Endothelial cell (in vitro differentiated cells): ENCODE results near the gene VPS13D. TPM values are rescaled to one million over a fixed set of nuclear protein-coding genes. Genes with fewer than 3 reads are reported as not detected.

Source experiments
- DNase-seq: peaks from one replicate; pipeline ENCODE4 v3.0.0; 2021; ENCODE audit warnings: low spot score
- H3K27ac Mint-ChIP-seq: one replicate; pipeline ENCODE4 v1.8.0; 2021; ENCODE audit warnings: mixed read lengths, inconsistent platforms; ENCODE audit not compliant: unreplicated experiment
- H3K27me3 Mint-ChIP-seq: one replicate; pipeline ENCODE4 v1.8.0; 2021; ENCODE audit warnings: mild to moderate bottlenecking, moderate library complexity, mixed read lengths, inconsistent platforms; ENCODE audit not compliant: unreplicated experiment
- H3K36me3 Mint-ChIP-seq: one replicate; pipeline ENCODE4 v1.8.0; 2021; ENCODE audit warnings: mild to moderate bottlenecking, low read depth, mixed read lengths, inconsistent platforms; ENCODE audit not compliant: unreplicated experiment
- H3K4me1 Mint-ChIP-seq: one replicate; pipeline ENCODE4 v1.8.0; 2021; ENCODE audit warnings: mild to moderate bottlenecking, mixed read lengths, inconsistent platforms; ENCODE audit not compliant: unreplicated experiment
- H3K4me3 Mint-ChIP-seq: one replicate; pipeline ENCODE4 v1.8.0; 2021; ENCODE audit warnings: mild to moderate bottlenecking, mixed read lengths, inconsistent platforms; ENCODE audit not compliant: unreplicated experiment
- H3K9me3 Mint-ChIP-seq: one replicate; pipeline ENCODE4 v1.8.0; 2021; ENCODE audit warnings: mixed read lengths, inconsistent platforms; ENCODE audit not compliant: unreplicated experiment
- total RNA-seq: library from RNA; stranded (reverse); fragmentation: NEBNext Ultra II Directional; extraction: Animal tissue kit (Norgen Biotek cat#: 25700); gene quantifications from one replicate; pipeline ENCODE4 v1.2.1, GENCODE V29; 2021; ENCODE audit not compliant: unreplicated experiment
- TF ChIP-seq, protein P1 (sequence below): fragments of 200-600 bp; sonication (generic); IDR thresholded peaks from one replicate; pipeline ENCODE4 v1.5.0; 2021; ENCODE audit warnings: antibody characterized with exemption; ENCODE audit not compliant: unreplicated experiment

VPS13D gene
- total RNA-seq, 1 donor from 2014 or later = 37.8 TPM

DNA sequence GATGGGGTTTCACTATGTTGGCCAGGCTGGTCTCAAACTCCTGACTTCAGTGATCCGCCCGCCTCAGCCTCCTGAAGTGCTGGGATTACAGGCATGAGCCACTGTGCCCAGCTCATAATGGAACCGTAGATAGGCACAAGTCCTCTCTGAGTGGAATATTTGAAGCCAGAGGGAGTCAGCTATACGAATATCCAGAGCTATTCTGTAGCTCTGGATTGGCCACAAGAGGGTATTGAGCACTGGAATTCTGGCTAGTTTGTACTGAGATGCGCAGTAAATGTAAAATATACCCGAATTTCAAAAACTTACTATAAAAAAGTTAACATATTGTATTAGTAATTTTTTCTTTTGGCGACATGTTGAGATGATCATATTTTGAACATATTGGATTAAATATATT lies 851 bp upstream of the VPS13D start:
- peaks cover 4% of the 10 kb centered on the region for H3K27me3 Mint-ChIP-seq
- H3K36me3 Mint-ChIP-seq = peaks cover 4% of the 10 kb centered on the region
- peak overlapping the region; percentile 96 for H3K4me3 Mint-ChIP-seq
- peak overlapping the region; percentile 61 for H3K27ac Mint-ChIP-seq
- DNase-seq = no peak
- no peaks in the 10 kb centered on the region for H3K9me3 Mint-ChIP-seq
- peaks cover 7% of the 10 kb centered on the region for H3K4me1 Mint-ChIP-seq
- TF ChIP-seq, protein P1, sequence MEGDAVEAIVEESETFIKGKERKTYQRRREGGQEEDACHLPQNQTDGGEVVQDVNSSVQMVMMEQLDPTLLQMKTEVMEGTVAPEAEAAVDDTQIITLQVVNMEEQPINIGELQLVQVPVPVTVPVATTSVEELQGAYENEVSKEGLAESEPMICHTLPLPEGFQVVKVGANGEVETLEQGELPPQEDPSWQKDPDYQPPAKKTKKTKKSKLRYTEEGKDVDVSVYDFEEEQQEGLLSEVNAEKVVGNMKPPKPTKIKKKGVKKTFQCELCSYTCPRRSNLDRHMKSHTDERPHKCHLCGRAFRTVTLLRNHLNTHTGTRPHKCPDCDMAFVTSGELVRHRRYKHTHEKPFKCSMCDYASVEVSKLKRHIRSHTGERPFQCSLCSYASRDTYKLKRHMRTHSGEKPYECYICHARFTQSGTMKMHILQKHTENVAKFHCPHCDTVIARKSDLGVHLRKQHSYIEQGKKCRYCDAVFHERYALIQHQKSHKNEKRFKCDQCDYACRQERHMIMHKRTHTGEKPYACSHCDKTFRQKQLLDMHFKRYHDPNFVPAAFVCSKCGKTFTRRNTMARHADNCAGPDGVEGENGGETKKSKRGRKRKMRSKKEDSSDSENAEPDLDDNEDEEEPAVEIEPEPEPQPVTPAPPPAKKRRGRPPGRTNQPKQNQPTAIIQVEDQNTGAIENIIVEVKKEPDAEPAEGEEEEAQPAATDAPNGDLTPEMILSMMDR = no peak

DNA sequence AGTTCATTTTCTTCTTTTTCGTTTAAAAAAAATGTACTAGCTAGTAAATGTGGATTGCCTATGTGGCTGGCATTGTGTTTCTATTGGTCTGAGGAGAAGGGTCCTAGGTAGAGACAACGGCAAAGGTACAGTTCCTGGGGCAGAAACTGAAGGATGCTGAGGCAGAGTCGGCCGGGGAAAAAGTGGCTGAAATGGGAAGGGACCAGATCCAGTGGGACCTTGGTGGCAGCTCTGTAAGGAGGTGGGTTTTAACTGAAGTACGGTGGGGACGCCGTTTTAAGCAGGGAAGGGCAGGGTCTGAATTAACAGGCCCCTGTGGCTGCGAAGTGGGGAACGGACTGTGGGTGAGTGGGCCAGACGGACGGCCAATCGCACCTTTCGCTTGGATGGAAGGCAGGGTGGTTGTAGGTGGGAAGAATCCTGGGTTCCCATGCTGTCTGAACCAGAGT lies 420 bp upstream of the VPS13D start:
- Mint-ChIP-seq H3K36me3 (peaks cover 4% of the 10 kb centered on the region), H3K27me3 (peaks cover 4% of the 10 kb centered on the region), H3K27ac (peak overlapping the region; percentile 61), H3K9me3 (no peaks in the 10 kb centered on the region), H3K4me1 (peaks cover 7% of the 10 kb centered on the region), H3K4me3 (peak overlapping the region; percentile 96)
- TF ChIP-seq, protein P1 = no peak
- no peak for DNase-seq

DNA sequence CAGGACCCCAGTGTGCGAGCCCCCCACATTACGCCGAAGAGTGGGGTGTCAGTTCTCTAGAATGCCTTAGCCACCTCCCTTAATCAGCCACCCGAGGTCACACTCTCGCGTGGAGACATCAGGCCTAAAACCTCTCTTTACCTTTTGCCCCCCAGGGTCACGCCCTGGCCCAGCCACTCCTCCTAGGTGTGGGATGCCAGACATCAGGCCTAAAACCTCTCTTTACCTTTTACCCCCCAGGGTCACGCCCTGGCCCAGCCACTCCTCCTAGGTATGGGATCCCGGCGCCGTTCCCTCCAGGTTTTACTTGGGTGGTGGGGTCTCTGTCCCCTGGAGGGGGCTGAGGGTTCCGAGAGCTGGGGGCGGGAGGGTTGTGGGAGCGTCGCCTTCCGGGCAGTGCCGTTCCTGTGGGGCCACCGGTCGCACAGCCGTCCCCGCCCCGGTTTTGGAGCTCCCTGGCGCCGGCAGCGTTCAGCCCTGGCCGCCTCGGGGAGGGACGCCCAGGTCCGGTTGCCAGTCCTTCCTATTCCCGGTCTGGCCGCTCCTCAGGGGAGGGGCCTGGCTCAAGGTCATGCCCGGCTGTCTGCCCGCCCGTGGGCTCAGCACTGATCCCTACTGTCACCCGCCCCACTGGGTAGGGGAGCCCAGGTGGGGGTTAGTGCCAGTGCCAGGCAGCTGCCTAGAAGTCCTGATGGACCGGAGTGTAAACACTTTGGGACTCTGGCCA lies 882 bp downstream of the VPS13D start:
- H3K4me3 Mint-ChIP-seq = peak overlapping the region; percentile 92
- H3K36me3 Mint-ChIP-seq = peaks cover 4% of the 10 kb centered on the region
- peaks cover 7% of the 10 kb centered on the region for H3K4me1 Mint-ChIP-seq
- DNase-seq = peak; percentile 47
- no peak overlapping the region for H3K27ac Mint-ChIP-seq
- TF ChIP-seq, protein P1 = no peak
- H3K9me3 Mint-ChIP-seq = no peaks in the 10 kb centered on the region
- peaks cover 1% of the 10 kb centered on the region for H3K27me3 Mint-ChIP-seq

DNA sequence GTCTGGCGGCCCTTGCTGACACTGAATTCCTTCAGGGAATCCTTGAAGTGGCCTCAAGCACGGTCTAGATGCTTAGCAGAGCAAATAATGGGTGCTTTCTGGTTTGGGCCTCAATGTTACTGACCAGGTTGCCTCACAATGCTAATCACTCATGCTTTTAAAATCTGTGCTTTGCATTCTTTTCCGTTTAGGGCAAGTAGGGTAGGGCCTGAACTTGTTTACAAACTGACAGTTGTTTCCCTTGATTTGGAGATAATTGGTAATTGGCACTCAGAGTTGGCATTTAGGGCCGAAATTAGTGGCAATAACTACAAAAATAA lies 1.4 kb downstream of the VPS13D start:
- H3K4me1 Mint-ChIP-seq = peaks cover 7% of the 10 kb centered on the region
- DNase-seq = no peak
- no peaks in the 10 kb centered on the region for H3K9me3 Mint-ChIP-seq
- peak overlapping the region; percentile 92 for H3K4me3 Mint-ChIP-seq
- TF ChIP-seq, protein P1 = no peak
- H3K27ac Mint-ChIP-seq = no peak overlapping the region
- peaks cover 1% of the 10 kb centered on the region for H3K27me3 Mint-ChIP-seq
- peaks cover 8% of the 10 kb centered on the region for H3K36me3 Mint-ChIP-seq

DNA sequence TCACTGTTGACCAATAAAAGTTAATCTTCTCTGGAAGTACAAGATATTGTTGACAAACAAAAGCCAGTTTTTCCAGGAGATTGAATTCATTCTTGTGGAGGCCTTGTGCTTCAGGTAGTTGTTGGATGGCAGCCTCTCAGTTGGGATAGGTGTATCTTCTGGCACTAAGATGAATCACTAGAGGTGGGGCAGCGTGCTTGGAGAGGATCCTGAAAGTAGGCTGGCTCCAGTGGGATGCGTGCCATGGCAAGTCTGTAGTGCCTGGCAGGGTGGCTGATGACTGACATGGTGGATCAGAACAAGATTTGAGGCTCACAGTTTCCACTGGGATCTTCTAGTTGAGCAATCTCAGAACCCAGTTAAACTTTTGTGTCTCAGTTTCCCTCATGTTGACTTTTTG lies 2.4 kb downstream of the VPS13D start:
- no peak overlapping the region for H3K27ac Mint-ChIP-seq
- TF ChIP-seq, protein P1 = no peak
- peaks cover 1% of the 10 kb centered on the region for H3K27me3 Mint-ChIP-seq
- no peak overlapping the region for H3K4me3 Mint-ChIP-seq
- no peak for DNase-seq
- peaks cover 8% of the 10 kb centered on the region for H3K36me3 Mint-ChIP-seq
- H3K9me3 Mint-ChIP-seq = no peaks in the 10 kb centered on the region
- H3K4me1 Mint-ChIP-seq = peaks cover 7% of the 10 kb centered on the region
